GM19395 (cell line): ENCODE measurements around the gene OPTC.
"Not testable (repeated sequence)": the region's sequence is repeated elsewhere in the genome, so short reads cannot be mapped to it uniquely, and the experiment has no call there.

Experiments used
- ATAC-seq: cut with Tn5 transposase; IDR thresholded peaks from one replicate; pipeline ENCODE4 v1.9.1; 2021; ENCODE audit warnings: mild to moderate bottlenecking, moderate library complexity; ENCODE audit not compliant: unreplicated experiment

OPTC gene

DNA sequence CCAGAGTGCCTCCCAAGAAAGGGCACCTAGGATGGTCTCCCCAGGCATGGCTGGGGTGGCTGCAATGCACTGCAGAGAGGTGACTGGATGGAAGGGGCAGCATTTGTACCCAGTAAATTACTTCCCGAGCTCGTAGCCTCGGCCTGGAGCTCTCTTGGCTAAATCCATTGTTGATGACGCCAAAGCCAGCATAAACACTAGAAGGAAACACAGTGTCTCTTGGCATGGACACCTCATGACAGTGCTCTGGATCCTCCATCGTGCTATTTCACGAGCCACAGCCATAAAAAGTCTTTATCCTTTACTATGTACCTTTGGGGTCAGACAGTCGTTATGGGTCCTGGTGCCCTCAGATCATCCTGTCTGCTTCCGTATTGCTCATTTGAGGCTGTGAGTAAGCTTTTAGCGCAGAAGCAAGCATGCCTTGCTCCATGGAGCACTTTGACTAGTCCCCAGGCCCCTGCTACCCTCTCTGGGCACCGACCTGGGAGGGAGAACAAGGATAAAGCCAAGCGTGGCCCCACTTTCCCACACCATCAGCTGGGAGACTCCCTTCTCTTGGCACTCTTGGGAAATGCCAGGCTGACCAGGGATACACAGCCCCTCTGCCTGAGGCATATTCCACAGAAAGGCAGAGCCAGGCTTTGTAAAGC is 28.7 kb upstream of the OPTC start:
- no peak for ATAC-seq

DNA sequence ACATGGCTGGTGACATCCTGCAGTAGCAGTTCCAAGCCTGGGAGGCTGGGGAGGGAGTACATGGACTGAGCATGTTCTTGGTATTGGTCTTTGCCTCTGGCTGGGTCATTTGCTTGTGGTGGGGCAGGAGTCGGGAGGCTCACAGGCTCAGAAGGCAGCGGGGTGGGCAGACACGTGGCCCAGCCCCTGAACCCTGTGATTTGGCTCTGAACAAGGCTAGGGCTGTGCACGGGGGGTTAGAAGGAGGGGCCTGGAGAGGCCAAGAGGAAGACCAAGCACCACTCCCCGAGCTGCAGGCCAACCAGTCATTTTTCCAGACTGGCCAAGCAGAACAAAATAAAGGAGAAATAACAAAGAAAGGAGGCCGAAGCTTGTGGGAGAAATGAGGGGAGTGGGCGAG is 28.0 kb upstream of the OPTC start:
- no peak for ATAC-seq

DNA sequence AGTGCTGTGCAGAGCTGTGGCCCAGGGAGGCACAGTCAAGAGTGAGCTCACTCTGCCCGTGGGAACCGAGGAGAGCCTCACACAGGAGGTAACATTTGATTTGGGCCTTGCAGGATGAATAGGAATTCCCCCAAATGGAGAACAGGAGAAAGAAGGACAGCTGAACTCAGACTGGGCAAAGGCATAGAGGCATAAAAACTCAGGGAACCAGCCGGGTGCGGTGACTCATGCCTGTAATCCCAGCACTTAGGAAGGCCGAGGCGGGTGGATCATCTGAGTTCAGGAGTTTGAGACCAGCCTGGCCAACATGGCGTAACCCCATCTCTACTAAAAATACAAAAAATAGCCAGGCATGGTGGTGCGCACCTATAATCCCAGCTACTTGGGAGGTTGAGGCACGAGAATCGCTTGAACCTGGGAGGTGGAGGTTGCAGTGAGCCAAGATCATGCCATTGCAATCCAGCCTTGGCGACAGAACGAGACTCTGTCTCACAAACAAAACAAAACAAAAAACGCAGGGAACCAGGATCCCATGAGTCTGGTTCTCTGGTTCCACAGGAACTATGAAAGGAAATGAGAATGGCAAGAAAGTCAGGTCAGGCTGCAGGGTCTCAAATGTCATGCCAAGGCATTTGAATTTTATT is 26.9 kb upstream of the OPTC start:
- not testable (repeated sequence) for ATAC-seq

DNA sequence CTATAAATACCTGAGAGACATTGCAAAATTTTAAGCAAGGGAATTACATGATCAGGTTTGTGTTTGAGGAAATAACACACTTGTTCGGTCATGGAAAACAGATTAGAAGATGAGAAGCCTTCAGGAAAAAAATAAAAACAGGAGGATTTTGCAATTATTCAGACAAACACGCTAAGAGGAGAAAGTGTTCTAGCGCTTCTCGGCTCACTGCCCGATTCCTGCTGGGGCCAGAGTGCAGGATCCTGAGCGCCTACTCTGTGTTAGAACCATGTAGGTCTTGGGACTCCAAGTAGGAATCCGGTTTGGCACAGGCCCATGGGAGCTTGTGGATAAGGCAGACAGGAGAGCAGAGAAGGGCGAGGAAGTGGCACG is 26.4 kb upstream of the OPTC start:
- ATAC-seq = no peak

DNA sequence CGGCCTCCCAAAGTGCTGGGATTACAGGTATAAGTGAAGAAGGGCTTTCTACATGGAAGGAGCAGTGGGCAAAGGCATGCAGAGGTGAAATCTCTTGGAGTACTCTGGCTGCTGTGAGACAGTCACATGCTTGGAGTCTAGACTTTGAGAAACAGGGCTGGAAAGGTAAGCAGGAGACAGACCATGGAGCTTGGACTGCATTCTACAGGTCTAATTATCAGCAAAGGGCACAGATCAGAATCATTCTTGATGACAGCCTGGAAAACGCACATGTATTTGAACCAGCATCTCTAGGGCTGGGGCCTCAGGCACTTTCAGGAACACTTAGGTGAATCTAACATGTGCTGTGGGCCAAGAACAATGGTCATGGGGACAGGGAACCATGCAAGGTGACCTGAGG is 25.6 kb upstream of the OPTC start:
- ATAC-seq = no peak

DNA sequence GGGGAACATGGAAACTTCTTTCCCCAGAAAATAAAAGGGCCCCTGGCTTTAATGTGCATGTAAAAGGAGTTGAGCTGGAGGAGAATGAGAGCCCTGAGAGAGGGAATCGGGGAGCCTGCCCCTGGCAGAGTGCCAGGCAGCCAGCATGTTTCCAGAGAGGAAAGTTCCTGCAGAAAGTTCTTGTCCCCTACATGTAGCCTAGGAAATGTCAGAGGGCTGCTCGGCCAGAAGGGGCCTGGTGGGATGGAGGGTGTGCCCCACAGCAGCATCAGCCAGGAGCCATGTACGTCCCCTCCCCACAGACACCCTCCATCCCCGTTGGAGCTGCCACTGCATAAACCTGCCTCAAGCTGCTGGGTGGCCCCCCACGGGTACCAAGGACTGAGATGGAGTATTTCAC is 23.7 kb upstream of the OPTC start:
- ATAC-seq = no peak

DNA sequence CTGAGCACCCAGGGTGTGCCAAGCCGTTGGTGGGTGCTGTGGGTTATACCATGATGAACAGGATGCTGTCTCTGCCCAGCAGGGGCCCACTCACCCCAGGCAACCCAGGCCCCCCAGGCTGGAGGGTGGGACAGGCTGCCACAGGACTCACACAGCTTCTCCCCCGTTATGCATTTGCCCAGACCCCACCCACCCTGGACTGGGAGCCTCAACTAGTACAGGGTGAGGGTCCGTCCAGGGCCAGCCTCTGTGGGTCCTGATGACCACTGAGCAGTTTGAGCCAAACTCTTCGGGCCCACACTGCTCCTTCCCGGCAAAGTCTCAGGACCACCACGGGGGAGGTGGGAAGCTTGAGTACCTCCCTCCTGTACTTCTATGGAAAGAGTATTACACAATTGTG is 22.1 kb upstream of the OPTC start:
- ATAC-seq = no peak

DNA sequence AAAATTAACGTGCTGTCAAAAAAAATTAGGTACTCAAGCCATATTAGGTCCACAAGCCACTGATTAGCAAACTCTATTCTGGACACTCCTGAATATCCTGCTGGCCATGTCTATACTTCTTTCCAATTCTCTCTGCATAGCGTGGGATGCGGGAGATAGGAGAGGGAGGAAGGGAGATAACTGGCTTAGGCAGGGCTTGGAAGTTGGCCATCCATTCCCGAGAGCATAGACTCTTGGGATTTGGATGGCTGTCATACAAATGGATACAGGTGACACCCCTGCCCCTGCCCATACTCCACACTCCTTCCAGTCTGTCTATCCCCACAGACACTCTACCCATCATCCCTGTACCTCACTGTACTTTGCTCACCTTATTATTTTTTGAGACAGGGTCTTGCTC is 20.7 kb upstream of the OPTC start:
- no peak for ATAC-seq

DNA sequence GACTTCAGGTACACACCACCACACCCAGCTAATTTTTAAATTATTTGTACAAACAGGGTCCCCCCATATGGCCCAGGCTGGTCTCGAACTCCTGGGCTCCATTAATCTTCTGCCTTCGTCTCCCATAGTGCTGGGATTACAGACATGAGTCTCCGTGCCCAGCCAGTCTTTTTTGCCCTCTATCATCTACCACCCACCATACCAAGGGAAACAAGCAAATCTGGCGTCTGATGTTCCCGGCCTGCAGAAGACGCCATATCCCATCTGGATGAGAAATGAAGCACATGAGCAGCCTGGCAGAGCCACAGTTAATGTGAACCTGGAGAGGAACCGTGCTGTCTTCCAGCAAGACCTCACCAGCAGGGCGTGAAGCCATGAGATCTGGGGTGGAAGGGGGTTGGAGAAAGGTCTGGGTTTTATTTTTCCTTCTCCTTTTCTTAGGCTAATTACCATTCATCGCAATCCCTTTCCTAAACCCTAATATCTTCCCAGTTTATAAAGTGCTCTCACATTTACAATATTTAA is 20.1 kb upstream of the OPTC start:
- ATAC-seq = no peak

DNA sequence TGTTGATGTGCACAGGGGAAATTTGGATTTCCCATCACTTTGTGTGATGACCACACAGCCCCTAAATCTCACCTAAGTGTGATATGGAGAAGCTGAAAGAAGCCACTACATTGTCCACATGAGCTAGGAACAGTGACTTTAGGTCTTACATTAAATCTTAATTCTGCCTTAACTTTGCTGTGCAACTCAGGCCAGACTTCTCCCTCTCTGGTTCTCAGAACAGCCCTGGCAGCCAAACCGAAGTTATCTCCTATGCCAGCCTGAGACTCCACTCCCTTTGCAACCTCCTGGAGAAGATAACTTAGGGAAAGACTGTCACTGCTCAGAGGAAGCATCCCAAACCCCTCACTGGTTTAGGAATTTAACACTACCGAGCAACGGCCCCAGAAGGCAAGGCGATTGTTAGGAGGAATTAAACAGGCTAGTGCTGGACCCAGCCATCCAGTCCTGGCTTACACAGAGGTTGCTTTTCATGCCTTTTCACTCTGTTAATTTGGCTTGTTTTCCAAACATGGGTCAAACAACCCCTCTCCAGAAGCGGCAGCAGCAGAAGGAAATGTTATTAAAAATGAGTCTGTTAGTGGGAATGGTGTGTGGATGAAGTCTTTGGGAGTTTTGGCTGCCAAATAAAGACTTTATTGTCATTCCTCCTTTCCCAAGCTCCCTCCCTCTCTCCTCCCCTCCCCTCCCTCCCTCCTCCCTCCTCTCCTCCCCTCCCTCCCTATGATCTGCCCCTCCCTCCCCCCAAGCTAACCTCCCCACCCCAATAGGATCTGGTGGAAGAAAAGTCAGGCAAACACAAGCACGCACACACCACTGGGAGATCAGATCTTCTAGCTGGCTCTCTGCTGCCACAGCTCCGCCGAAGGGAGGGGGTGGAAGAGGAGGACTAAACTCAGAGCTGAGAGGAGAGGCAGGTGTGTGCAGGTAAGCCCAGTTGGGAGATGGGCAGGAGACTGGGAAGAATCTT is 18.7 kb upstream of the OPTC start, which contains the start of gene PRELP:
PRELP (plus strand) TSS at position 795 of the 970 bp plus-strand sequence. CDS start 7,379 bp downstream, outside the sequence.
- ATAC-seq = no peak

DNA sequence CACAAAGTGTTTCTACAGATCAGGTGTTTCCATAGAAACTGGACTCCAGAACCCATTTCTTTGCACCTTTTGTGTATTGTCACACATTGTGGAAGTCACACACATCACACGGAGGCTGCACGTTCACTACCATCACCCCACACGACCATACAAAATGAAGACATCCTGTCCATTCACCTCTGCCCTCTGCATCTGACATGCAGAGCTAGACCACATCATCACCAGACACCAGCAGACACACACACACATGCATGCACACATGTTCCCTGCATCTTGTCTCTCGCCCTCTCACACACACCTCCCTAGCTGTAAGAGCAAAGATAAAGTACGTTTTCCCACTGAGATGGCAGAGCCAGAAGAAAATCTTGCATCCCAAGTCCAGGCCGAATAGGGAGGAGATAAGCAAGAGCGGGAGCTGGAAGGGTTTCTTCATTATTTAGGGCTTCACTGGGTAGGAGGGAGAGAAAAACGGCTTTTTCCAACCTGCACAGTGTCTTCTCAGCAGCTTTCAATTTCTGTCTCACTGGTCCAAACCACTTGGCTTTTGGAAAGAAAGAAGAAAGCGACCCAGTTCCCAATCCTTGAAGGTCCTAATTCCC is 17.6 kb upstream of the OPTC start:
- ATAC-seq = no peak

DNA sequence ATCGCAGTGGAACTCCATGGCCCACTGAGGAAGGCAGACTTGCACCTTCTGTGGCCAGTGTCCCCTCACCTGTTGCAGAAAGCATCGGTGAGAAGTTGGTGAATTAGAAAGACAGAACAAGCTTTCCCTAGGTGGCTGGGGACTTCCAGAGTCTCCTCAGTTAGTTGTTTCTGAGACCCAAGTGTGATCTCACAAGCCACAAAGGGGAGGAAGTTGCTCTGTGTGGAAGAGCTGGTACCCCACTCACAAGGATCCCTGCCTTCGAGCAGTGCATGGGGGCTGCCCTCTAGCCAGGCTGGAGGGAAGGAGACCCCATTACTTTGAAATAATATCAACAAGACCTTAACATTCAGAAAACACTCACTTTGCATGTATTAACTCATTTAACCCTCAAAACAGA is 16.2 kb upstream of the OPTC start:
- ATAC-seq = no peak

DNA sequence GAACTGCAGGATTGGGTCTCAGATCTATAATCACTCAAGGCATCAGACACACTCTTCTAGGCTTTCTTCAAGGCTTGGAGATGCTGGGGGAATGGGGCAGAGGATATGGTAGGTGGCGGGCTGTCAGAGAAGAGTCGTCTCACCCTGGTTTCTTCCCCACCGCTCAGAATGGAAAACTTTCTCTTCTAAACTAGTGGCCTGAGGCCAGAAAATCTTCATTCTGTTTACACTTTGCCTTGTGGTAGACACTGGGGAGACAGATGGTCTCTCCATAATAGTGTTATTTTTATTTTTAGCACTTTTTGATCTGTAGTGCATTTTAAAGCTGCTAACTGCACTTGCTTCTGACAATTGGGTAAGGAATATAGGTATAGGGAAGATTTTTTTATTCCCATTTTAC is 15.7 kb upstream of the OPTC start:
- no peak for ATAC-seq

DNA sequence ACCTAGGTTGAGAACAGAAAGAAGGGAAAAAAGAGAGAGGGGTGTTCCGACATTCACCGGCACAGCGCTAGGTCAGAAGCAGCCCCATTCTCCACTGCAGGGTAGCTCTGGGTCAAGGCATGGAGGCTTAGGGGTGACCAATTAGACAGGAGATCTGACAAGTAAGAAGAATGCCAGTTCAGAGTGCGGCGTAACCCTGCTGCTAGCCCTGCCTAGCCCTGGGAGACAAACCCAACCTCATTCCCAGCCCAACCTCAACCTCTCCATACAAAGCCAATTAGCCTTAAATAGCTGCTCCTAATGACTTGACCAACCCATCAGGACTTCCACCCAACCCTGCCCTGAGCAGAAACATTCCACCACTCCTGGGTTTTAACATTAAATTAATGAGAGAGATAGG is 15.0 kb upstream of the OPTC start:
- ATAC-seq = no peak

DNA sequence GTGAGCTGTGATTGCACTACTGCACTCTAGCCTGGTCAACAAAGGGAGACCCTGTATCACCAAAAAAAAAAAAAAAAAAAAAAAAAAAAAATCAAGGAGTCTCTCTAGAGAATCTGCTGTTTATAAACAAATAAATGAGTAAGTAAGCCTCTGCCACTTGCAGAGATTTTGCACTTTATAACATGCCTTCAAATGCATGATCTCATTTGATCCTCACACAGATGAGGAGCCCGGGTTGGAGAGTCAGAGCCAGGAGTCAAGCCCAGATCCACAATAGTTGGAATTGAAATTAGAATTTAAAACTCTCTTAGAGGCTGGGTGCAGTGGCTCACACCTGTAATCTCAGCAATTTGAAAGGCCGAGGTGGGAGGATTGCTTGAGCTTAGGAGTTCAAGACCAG is 14.3 kb upstream of the OPTC start:
- no peak for ATAC-seq

DNA sequence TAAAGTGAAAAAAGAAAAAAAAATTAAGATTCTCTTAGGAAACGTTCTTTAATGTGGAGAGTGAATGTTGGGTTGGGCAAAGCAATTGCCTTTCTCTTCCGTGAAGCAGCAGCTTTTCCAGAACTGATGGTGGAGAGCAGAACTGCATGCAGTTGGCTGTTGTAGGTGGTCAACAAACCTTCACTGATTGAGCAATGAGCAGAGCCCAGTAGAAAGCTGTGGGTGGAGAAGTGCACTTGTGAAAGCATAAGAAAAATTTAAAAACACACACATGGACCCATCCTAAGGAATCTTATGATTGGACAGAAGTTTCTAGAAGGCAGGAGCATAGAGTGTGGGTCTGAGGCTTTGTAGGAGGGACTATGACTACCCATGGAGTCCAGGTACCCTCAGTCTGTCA is 13.9 kb upstream of the OPTC start:
- ATAC-seq = no peak

DNA sequence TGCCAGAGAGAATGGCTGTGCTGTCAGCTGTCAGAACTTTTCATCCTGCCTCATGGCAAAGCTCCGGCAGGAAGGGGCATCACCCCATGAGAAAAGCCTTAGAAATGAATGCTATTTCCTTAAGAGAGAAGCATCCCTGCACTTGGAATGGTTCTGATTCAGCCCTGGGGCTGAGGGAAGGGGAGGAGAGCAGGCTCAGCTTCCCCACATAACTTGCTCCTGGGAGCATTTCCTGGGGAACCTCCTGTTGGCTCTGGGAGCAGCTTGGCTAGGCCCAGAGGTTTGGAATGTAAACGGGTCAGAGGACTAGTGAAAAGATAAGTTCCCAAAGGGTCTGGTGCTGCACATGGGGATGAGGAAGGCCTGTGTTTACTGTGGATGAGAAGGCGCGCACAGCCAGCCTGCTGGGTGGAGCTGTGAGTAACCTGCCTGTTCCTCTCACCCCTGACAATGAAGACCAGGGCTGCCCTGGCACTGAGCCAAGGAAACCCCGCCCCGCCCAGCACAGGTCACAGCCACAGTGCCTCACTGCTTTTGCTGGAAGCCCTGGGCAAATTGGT is 13.3 kb upstream of the OPTC start:
- ATAC-seq = no peak

DNA sequence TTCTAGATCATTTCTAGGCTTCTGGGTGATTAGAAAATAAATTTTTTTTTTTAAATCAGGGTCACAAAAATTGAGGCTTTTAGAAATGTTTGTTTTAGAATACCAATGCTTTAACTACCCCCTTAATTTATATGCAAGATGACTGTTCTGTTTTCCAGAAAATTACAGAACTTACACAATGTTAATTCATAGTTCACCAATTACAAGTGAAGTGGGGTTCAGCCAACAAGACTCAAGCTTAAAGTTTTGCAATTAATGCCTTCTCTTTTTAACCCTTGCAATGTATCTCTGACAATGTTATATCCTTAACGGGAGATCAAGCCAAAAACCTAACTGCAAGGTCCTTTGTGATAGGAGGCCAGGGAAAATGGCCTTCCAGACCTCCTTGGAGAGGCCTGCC is 12.8 kb upstream of the OPTC start:
- no peak for ATAC-seq

DNA sequence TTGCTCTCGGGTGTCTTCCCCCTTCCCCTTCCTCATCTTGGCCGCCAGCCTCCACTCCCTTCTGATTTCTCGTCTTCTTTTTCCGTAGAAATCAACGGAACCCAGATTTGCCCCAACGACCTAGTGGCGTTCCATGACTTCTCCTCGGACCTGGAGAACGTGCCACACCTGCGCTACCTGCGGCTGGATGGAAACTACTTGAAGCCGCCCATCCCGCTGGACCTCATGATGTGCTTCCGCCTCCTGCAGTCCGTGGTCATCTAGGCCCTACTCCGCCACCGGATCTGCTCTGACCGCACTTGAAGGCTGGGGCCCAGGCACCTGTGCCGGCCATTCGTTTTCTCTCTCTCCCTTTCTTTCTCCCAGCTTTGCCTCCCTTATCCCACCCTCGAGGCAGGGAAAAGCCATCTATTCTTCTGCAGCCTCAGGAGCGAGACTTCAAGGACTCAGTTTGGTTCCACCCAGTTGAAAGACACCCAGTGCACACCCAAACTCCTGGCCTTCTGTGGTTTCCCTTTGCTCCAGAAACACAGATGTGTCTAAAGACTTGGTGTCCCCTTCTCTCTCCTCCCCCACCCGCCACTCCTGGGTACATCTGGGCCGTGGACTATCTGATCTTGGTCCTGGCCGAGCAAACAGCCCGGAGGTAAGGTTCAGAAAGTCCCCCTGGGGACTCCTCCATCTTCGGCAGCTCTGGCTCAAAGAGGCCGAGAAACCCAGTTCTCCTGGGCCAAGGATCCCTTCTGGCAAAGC is 7.2 kb upstream of the OPTC start:
- no peak for ATAC-seq

DNA sequence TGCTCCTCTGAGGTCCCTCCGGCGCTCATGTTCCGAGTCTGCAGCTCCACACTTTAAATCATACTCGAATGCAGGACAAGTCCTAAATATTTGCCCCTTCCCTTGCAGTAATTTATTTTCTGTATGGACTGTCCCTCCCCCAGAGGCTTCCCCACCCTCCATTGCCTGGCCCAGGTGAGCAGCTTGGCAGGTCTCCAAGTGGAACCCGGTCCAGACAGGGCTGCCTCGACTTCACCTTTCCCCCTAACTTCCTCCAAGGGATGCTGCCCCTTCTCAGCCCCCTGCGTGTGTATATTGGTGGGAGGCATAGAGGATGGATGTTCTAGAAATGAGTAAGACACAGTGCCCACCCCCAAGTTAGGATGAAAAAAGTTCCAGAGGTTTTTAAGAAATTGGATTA is 5.4 kb upstream of the OPTC start:
- no peak for ATAC-seq
